ENCODE measurements around the gene BMP7.

The BMP7 gene

DNA sequence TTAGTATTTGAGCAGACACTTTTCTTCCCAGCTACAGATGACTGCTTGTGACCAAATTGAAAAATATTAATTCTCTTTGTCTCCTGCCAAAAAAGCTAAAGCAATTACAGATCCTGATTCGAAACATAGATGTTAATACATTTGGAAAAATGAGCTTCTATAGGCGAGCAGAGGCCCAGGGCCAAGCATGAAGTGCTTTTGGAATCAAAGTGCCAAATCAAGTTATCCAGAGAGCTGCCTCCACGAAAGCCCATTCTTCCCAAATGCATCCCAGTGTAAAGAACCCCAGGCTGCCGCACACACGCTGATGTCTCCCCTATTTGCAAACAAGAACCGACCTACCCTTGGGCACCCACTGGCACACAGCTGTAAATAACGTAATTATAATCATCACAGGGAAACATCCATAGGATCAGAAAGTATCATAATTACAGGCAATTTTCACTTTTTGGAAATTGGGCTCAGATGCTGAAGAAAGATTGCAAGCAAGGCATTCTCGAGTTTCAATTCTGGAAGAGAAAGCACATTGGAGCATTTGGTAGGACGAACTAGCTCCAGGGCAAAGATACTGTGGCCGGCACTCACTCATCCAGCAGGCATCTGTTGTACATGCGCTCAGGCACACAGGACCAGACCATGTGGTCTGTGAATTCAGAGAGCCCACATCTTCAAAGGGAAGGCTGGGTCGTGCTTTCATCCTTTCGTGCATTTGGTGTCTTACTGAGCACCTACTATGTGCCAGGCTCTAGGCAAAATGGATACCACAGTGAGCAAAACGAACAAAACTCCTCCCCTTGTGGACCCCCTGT, 45.9 kb downstream of the BMP7 start:
- no peak for TF ChIP-seq CTCF (IDR thresholded peaks at IDR 0.05)

DNA sequence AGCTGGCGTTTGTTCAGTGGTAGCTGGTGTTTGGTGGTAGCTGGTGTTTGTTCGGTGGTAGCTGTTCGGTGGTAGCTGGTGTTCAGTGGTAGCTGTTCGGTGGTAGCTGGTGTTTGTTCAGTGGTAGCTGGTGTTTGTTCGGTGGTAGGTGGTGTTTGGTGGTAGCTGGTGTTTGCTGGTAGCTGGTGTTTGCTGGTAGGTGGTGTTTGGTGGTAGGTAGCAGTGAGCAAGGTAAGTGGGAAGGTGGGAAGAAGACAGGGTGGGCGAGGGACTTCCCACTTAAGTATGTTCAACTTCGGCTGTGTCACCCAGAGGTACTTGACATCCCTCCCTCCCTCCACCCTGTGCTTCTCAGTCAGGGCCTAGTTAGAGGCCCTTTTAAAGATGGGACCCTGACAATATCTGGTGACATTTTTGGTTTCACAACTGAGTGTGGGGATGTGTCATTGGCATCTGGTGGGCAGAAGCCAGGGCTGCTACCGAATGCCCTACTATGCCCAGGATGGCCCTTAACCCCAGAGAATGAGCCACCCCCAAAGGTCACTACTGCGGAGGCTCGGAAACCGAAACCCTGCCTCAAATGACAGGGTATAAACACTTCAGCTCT, 47.3 kb downstream of the BMP7 start:
- no peak for DNase-seq (ENCODE audit: low spot score)
- H3K4me3 ChIP-seq = no peak overlapping the region
- no peak overlapping the region for H3K27ac ChIP-seq
- TF ChIP-seq CTCF (IDR thresholded peaks at IDR 0.05) = no peak

More for the DNA sequence above, 45.9 kb downstream of the BMP7 start:
- Histone ChIP-seq H3K27ac (no peak overlapping the region), H3K4me3 (no peak overlapping the region)
- DNase-seq (ENCODE audit: low spot score) = no peak

DNA sequence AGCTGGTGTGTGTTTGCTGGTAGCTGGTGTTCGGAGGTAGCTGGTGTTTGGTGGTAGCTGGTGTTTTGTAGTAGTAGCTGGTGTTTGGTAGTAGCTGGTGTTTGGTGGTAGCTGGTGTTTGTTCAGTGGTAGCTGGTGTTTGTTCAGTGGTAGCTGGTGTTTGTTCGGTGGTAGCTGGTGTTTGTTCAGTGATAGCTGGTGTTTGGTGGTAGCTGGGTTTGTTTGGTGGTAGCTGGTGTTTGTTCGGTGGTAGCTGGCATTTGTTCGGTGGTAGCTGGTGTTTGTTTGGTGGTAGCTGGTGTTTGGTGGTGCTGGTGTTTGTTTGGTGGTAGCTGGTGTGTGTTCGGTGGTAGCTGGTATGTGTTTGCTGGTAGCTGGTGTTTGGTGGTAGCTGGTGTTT, 48.0 kb downstream of the BMP7 start:
- no peak for TF ChIP-seq CTCF (IDR thresholded peaks at IDR 0.05)
- no peak for DNase-seq (ENCODE audit: low spot score)
- Histone ChIP-seq H3K27ac (no peak overlapping the region), H3K4me3 (no peak overlapping the region)

GRCh38 chr20:57217802-57218201, 48.6 kb downstream of the BMP7 start:
- Histone ChIP-seq H3K4me3 (no peak overlapping the region), H3K27ac (no peak overlapping the region)
- no peak for TF ChIP-seq CTCF (IDR thresholded peaks at IDR 0.05)
- DNase-seq (ENCODE audit: low spot score) = no peak

- Histone ChIP-seq H3K27ac (no peak overlapping the region), H3K4me3 (no peak overlapping the region)
- no peak for DNase-seq (ENCODE audit: low spot score)
- no peak for TF ChIP-seq CTCF (IDR thresholded peaks at IDR 0.05)
Measured at GRCh38 chr20:57216669-57217068, 49.8 kb downstream of the BMP7 start.

DNA sequence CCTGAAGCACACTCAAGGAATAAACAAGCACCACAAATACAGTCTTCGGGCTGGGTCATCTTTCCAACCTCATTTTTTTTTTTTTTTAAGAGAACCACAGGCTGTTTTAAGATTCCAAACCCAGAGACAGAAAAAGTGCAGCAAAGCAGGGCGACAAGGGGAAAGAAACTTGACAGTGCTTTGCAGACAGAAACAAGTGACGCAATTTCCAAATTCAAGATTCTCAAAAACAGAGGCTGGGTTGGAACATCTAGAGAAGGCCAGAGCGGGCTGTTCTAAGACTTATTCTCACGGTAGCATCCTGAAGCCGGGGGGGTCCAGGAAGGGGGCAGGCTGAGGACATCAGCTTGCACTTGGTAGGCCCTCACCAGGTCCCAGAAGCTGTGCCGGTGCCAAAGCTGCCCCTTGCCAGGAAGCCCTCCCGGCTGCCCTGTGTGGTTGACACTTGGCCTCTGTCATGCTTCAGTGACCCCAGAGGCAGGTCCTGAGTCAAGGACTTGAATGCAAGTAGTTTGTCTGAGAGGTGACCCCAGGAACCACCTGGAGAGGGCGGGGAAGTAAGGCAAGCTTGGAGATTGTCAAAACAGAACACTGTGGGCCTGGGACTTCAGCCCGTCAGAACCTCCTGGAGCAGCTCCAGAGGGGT, 50.5 kb downstream of the BMP7 start:
- H3K27ac ChIP-seq = no peak overlapping the region
- H3K4me3 ChIP-seq = no peak overlapping the region
- DNase-seq (ENCODE audit: low spot score) = no peak
- TF ChIP-seq CTCF (IDR thresholded peaks at IDR 0.05) = no peak
